Measurements from ENCODE around the gene HSDL1. TPM values are rescaled to one million over a fixed set of nuclear protein-coding genes. Genes with fewer than 3 reads are reported as not detected.

HSDL1 gene
- total RNA-seq, 1 donor, result 18.1 TPM

DNA sequence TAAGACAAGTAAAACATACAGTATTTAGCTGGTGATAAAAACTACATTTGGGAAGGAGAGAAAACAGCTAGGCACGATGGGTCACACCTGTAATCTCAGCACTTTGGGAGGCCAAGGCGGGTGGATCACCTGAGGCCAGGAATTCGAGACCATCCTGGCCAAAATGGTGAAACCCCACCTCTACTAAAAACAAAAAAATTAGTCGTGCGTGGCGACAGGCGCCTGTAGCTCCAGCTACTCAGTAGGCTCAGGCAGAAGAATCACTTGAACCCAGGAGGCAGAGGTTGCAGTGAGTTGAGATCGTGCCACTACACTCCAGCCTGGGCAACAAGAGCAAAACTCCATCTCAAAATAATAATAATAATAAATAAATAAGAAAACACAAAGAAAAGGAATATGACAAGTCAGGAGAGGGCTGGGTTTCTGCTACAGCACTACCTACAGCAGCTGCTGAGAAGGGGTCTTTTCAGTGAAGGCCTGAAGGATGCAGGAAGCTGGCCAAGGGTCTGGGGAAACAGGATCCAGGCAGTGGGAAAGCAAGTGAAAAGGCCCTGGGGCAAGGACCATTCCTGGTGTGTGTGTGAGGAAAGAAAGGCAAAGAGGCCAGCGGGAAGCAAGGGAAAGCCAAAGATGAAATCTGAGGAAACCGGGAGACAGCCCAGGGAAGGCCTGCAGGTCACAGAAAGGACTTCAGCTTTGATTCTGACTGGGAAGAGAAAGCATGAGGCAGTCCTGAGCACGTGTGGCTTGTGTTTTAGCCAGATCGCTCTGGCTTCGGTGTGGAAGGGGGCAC lies 38.8 kb downstream of the HSDL1 start:
- TF ChIP-seq, protein P1, sequence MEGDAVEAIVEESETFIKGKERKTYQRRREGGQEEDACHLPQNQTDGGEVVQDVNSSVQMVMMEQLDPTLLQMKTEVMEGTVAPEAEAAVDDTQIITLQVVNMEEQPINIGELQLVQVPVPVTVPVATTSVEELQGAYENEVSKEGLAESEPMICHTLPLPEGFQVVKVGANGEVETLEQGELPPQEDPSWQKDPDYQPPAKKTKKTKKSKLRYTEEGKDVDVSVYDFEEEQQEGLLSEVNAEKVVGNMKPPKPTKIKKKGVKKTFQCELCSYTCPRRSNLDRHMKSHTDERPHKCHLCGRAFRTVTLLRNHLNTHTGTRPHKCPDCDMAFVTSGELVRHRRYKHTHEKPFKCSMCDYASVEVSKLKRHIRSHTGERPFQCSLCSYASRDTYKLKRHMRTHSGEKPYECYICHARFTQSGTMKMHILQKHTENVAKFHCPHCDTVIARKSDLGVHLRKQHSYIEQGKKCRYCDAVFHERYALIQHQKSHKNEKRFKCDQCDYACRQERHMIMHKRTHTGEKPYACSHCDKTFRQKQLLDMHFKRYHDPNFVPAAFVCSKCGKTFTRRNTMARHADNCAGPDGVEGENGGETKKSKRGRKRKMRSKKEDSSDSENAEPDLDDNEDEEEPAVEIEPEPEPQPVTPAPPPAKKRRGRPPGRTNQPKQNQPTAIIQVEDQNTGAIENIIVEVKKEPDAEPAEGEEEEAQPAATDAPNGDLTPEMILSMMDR (IDR thresholded peaks at IDR 0.05; ENCODE audit: extremely low read depth, low read depth, low read length), result no peak
- no peak overlapping the region for H3K27ac ChIP-seq (ENCODE audit: low read depth, low read length)
- no peaks in the 10 kb centered on the region for H3K27me3 ChIP-seq (ENCODE audit: insufficient read depth, low read length)
- no peak for DNase-seq (ENCODE audit: insufficient read length, low spot score, missing footprints)
- H4K20me1 ChIP-seq (ENCODE audit: insufficient read depth, low read length), result peaks cover 50% of the 10 kb centered on the region
- peaks cover 86% of the 10 kb centered on the region for H3K79me2 ChIP-seq (ENCODE audit: insufficient read depth, low read length)
- H3K4me3 ChIP-seq (ENCODE audit: insufficient read depth, low read length), result no peak overlapping the region
- H3K4me2 ChIP-seq (ENCODE audit: insufficient read depth, low read length), result no peak overlapping the region
- H3K36me3 ChIP-seq (ENCODE audit: insufficient read depth, low read length), result peaks cover 18% of the 10 kb centered on the region
- peaks cover 9% of the 10 kb centered on the region for H3K4me1 ChIP-seq (ENCODE audit: insufficient read depth, low read length)
- H2AFZ ChIP-seq (ENCODE audit: low read length), result no peak overlapping the region
- H3K9me3 ChIP-seq (ENCODE audit: low read depth, low read length), result no peaks in the 10 kb centered on the region

DNA sequence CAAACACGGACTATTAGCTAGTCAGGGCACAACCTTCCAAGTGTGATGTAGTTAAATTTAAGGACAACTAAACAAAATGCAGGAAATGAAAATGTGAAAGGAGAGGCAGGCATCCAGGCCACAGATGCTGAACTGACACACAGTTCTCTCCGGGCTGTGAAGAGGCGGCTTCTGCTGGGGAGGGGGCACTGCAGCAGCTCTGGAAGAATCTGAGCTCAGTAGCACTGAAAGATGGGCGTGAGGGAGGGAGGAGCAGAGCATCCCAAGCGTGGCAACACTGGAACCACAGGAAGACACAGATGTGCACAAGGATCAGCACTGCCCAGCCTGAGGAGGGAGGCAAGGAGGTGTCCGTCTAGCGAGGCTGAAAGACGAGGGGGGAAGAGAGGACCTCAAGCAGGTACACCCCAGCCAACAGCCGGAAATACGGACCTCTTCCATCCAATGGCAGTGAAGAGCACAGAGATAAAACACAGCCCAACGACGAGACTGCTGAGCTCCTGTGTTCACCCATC lies 39.6 kb downstream of the HSDL1 start:
- TF ChIP-seq, protein P1 (IDR thresholded peaks at IDR 0.05; ENCODE audit: extremely low read depth, low read depth, low read length), result no peak
- H3K4me3 ChIP-seq (ENCODE audit: insufficient read depth, low read length), result no peak overlapping the region
- DNase-seq (ENCODE audit: insufficient read length, low spot score, missing footprints), result no peak
- no peaks in the 10 kb centered on the region for H3K9me3 ChIP-seq (ENCODE audit: low read depth, low read length)
- H3K27ac ChIP-seq (ENCODE audit: low read depth, low read length), result no peak overlapping the region
- peaks cover 78% of the 10 kb centered on the region for H3K79me2 ChIP-seq (ENCODE audit: insufficient read depth, low read length)
- peaks cover 9% of the 10 kb centered on the region for H3K4me1 ChIP-seq (ENCODE audit: insufficient read depth, low read length)
- peaks cover 10% of the 10 kb centered on the region for H3K36me3 ChIP-seq (ENCODE audit: insufficient read depth, low read length)
- H4K20me1 ChIP-seq (ENCODE audit: insufficient read depth, low read length), result peaks cover 42% of the 10 kb centered on the region
- no peak overlapping the region for H2AFZ ChIP-seq (ENCODE audit: low read length)
- H3K27me3 ChIP-seq (ENCODE audit: insufficient read depth, low read length), result no peaks in the 10 kb centered on the region
- H3K4me2 ChIP-seq (ENCODE audit: insufficient read depth, low read length), result no peak overlapping the region

DNA sequence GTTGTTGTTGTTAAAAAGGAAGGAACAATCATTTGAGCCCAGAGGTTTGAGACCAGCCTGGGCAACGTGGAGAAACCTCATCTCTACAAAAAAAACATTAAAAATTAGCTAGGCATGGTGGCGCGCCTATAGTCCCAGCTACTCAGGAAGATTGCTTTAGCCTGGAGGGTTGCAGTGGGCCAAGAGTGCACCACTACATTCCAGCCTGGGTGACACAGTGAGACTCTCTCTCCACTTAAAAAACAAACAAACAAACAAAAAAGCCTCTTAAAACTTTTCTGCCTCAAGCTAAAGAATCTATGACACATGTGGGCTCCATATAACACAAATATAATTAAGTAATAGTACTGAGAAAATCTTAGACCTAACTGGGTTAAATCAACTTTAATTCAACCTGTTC lies 40.7 kb downstream of the HSDL1 start:
- no peak overlapping the region for H3K4me2 ChIP-seq (ENCODE audit: insufficient read depth, low read length)
- H3K27me3 ChIP-seq (ENCODE audit: insufficient read depth, low read length), result no peaks in the 10 kb centered on the region
- TF ChIP-seq, protein P1 (IDR thresholded peaks at IDR 0.05; ENCODE audit: extremely low read depth, low read depth, low read length), result no peak
- peaks cover 67% of the 10 kb centered on the region for H3K79me2 ChIP-seq (ENCODE audit: insufficient read depth, low read length)
- H3K36me3 ChIP-seq (ENCODE audit: insufficient read depth, low read length), result peaks cover 8% of the 10 kb centered on the region
- peaks cover 32% of the 10 kb centered on the region for H4K20me1 ChIP-seq (ENCODE audit: insufficient read depth, low read length)
- H2AFZ ChIP-seq (ENCODE audit: low read length), result no peak overlapping the region
- H3K4me1 ChIP-seq (ENCODE audit: insufficient read depth, low read length), result peaks cover 17% of the 10 kb centered on the region
- H3K27ac ChIP-seq (ENCODE audit: low read depth, low read length), result no peak overlapping the region
- H3K9me3 ChIP-seq (ENCODE audit: low read depth, low read length), result no peaks in the 10 kb centered on the region
- DNase-seq (ENCODE audit: insufficient read length, low spot score, missing footprints), result no peak
- H3K4me3 ChIP-seq (ENCODE audit: insufficient read depth, low read length), result no peak overlapping the region

DNA sequence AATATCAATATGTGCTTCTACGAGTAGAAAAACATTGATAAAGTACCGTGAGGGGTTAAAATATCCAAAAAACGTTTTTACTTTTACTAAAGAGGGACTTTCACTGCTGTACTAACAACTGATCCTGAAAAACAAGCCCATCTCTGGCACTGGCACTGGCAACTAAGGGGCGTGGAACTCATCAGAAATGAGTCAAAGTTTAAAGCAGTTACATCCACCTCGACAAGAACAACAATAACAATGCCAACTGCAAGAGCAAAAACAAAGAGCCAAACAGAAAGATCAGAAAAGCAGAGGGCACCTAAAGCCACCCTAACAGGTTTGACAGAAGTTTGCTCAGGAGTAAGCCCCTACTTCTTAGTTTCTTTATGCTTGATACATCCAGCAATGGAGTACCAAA lies 41.3 kb downstream of the HSDL1 start:
- no peaks in the 10 kb centered on the region for H3K27me3 ChIP-seq (ENCODE audit: insufficient read depth, low read length)
- H4K20me1 ChIP-seq (ENCODE audit: insufficient read depth, low read length), result peaks cover 28% of the 10 kb centered on the region

More for the DNA sequence above, 41.3 kb downstream of the HSDL1 start:
- Histone ChIP-seq H3K4me2 (ENCODE audit: insufficient read depth, low read length) (peak overlapping the region; percentile 39), H2AFZ (ENCODE audit: low read length) (no peak overlapping the region), H3K27ac (ENCODE audit: low read depth, low read length) (no peak overlapping the region), H3K4me3 (ENCODE audit: insufficient read depth, low read length) (no peak overlapping the region), H3K79me2 (ENCODE audit: insufficient read depth, low read length) (peaks cover 62% of the 10 kb centered on the region), H3K9me3 (ENCODE audit: low read depth, low read length) (no peaks in the 10 kb centered on the region), H3K36me3 (ENCODE audit: insufficient read depth, low read length) (peaks cover 3% of the 10 kb centered on the region), H3K4me1 (ENCODE audit: insufficient read depth, low read length) (peaks cover 23% of the 10 kb centered on the region)
- TF ChIP-seq, protein P1 (IDR thresholded peaks at IDR 0.05; ENCODE audit: extremely low read depth, low read depth, low read length), result no peak
- DNase-seq (ENCODE audit: insufficient read length, low spot score, missing footprints), result no peak
